ENCODE measurements around the gene GGT5.

DNA sequence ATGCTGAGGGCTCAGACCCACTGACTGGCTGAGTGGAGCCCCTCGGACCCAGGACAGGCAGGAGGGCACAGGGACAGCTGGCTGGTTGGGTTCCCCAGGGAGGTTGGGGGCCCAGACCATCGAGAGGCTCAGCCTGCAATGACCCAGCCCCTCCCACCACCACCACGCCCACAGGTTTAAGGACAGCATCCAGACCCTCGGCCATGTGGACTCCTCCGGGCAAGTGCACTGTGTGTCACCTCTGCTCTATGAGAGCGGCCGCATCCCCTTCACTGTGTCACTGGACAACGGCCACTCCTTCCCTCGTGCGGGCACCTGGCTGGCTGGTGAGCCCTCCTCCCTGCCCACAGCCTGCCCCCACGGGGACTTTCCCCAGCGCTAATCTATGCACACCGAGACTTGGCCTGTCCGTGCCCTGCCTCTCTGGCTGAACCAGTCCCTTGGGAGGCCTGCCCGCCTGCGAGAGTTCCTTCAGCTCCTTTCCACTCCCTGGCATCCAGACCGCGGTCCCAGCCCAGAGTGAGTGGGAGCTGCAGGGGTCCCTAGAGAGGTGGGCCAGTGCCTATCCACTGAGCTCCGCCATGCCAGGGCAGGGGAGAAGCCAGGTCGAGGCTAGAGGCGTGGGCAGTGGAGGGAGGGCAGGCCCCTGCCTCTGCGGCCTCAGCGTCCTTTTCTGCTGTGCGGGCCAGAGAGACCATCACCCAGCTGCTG is 61.4 kb downstream of the GGT5 start:
- TF ChIP-seq, protein P1, sequence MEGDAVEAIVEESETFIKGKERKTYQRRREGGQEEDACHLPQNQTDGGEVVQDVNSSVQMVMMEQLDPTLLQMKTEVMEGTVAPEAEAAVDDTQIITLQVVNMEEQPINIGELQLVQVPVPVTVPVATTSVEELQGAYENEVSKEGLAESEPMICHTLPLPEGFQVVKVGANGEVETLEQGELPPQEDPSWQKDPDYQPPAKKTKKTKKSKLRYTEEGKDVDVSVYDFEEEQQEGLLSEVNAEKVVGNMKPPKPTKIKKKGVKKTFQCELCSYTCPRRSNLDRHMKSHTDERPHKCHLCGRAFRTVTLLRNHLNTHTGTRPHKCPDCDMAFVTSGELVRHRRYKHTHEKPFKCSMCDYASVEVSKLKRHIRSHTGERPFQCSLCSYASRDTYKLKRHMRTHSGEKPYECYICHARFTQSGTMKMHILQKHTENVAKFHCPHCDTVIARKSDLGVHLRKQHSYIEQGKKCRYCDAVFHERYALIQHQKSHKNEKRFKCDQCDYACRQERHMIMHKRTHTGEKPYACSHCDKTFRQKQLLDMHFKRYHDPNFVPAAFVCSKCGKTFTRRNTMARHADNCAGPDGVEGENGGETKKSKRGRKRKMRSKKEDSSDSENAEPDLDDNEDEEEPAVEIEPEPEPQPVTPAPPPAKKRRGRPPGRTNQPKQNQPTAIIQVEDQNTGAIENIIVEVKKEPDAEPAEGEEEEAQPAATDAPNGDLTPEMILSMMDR (conservative IDR thresholded peaks at IDR 0.05 in 1 of 2, IDR thresholded peaks at IDR 0.05 in 1 of 2; ENCODE audit: low read depth in 1 of 2, low read length in 2 of 2) = no peak
- no peak for TF ChIP-seq EZH2 (IDR thresholded peaks at IDR 0.05; ENCODE audit: low read length, missing control alignments)

Data from fibroblast of lung (primary cell).